Muscle of leg (tissue), 11 donors: ENCODE results near the gene EBF4. TPM values are rescaled to one million over a fixed set of nuclear protein-coding genes. Genes with fewer than 3 reads are reported as not detected.
"Not testable (repeated sequence)": the region's sequence is repeated elsewhere in the genome, so short reads cannot be mapped to it uniquely, and the experiment has no call there.

Experiments used
- DNase-seq: peaks from one replicate; pipeline ENCODE4 v3.0.0; 2013
- H3K27ac ChIP-seq: one replicate; pipeline ENCODE4 v1.5.1; 2013; ENCODE audit warnings: mild to moderate bottlenecking, low read length, control low read depth
- H3K27me3 ChIP-seq: one replicate; pipeline ENCODE4 v1.6.1; 2013; ENCODE audit warnings: low read length; ENCODE audit not compliant: control insufficient read depth, insufficient read depth
- H3K36me3 ChIP-seq: one replicate; pipeline ENCODE4 v1.6.1; 2013; ENCODE audit warnings: low read length; ENCODE audit not compliant: control insufficient read depth, insufficient read depth
- H3K4me1 ChIP-seq: one replicate; pipeline ENCODE4 v1.6.1; 2013; ENCODE audit warnings: low read length; ENCODE audit not compliant: control insufficient read depth, insufficient read depth
- H3K4me3 ChIP-seq: one replicate; pipeline ENCODE4 v1.5.1; 2013; ENCODE audit warnings: low read length, control low read depth
- H3K9me3 ChIP-seq: replicated peaks from 2 replicates; pipeline ENCODE4 v1.6.1; 2013; ENCODE audit warnings: low read depth, low read length; ENCODE audit not compliant: control insufficient read depth
- WGBS: methylation state at CpG from one replicate; pipeline ENCODE4 v1.1.5; 2013; ENCODE audit warnings: missing lambda C conversion rate; ENCODE audit not compliant: insufficient coverage; 5-methylcytosine and 5-hydroxymethylcytosine counted together
- polyA plus RNA-seq, 8 donors: library from polyadenylated mRNA; unstranded; fragments of 120-200 nt; gene quantifications; one replicate each; pipeline versions ENCODE4 v1.2.1 to v1.2.3, GENCODE V29; 2013; ENCODE audit warnings: inconsistent platforms in 1 of 8, low replicate concordance in 1 of 8; ENCODE audit not compliant: insufficient read length in 8 of 8, insufficient read depth in 1 of 8
- total RNA-seq: library from RNA; stranded (reverse); fragments of 120-200 nt; gene quantifications from one replicate; pipeline ENCODE4 v1.2.4, GENCODE V29; 2013

Gene EBF4
- total and polyA plus RNA-seq, 9 donors = 3.2 to 8.9 (median 4.4) TPM

DNA sequence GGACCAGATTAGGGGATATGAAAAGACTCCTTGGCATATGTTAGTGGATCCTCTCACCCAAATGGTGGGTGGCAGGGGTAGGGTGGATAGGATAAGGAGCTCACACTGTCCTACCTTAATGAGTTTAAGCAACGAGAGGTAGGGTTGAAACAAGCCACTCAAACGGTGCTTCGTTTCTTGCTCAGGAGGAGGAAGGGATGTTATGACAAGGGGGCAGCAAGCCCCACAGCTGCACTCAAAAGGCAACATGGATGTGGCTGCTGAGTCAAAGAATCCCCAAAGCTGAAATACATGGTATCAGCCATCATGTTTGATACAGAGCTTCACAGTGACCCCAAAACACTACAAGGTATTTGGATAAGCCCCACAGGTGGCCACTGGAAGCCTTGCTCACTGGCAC is 20.1 kb upstream of the EBF4 start:
- WGBS = no CpG with 5 or more reads among the region's 3 CpGs
- Histone ChIP-seq H3K9me3 (no peaks in the 10 kb centered on the region), H3K4me1 (no peaks in the 10 kb centered on the region), H3K27ac (no peak overlapping the region), H3K36me3 (no peaks in the 10 kb centered on the region), H3K27me3 (peaks cover 15% of the 10 kb centered on the region), H3K4me3 (no peak overlapping the region)
- DNase-seq = no peak

DNA sequence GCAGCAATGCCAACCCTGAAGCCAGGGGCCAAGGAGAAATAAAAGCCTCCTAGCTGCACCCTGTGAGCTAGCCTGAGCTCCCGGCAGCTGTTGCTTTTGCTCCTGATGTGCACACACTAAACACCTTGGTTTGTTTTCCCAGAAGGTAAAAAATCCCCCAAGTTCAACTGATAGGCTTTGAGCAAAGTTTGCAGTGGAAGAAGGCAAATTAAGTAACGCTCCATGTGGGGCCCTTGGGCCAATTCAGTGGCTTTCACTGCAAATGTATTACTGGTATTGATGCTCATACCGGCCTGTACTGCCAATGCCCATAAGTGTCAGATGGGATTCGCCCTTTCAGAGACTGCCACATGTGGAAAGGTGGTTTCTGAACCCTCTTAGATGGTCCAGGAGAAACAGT is 19.1 kb upstream of the EBF4 start:
- peaks cover 13% of the 10 kb centered on the region for H3K27me3 ChIP-seq
- no peak for DNase-seq
- no peaks in the 10 kb centered on the region for H3K36me3 ChIP-seq

DNA sequence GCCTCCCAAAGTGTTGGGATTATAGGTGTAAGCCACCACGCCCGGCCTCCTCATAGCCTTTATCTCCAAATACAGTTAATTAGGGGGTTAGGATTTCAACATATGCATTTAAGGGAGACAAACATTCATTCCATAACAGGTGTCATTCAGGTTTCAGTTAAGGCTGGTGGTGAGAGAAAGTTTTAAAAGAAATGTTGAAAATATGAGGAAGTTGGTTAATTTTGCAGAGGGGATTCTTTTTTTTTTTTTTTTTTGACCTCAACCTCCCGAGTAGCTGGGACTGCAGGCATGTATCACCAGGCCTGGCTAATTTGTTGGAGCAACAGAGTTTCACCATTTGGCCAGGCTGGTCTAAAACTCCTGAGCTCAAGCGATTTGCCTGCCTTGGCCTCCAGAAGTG is 12.5 kb upstream of the EBF4 start:
- H3K27me3 ChIP-seq = peaks cover 5% of the 10 kb centered on the region
- H3K9me3 ChIP-seq = no peaks in the 10 kb centered on the region
- H3K36me3 ChIP-seq = no peaks in the 10 kb centered on the region
- H3K27ac ChIP-seq = no peak overlapping the region
- no peak for DNase-seq
- no peaks in the 10 kb centered on the region for H3K4me1 ChIP-seq
- WGBS = 45% methylated on average over 2 of the region's 4 CpGs
- H3K4me3 ChIP-seq = no peak overlapping the region

More for the DNA sequence above, 19.1 kb upstream of the EBF4 start:
- Histone ChIP-seq H3K4me1 (no peaks in the 10 kb centered on the region), H3K27ac (no peak overlapping the region), H3K4me3 (no peak overlapping the region), H3K9me3 (no peaks in the 10 kb centered on the region)
- 82% methylated on average over 3 of the region's 4 CpGs for WGBS

- not testable (repeated sequence) for H3K9me3 ChIP-seq, H3K4me1 ChIP-seq, H3K4me3 ChIP-seq, H3K36me3 ChIP-seq, H3K27ac ChIP-seq, DNase-seq
- H3K27me3 ChIP-seq = peaks cover 15% of the 10 kb centered on the region
- WGBS = 93% methylated on average over 2 of the region's 3 CpGs
Measured at GRCh38 chr20:2682040-2682439, 10.5 kb upstream of the EBF4 start.

DNA sequence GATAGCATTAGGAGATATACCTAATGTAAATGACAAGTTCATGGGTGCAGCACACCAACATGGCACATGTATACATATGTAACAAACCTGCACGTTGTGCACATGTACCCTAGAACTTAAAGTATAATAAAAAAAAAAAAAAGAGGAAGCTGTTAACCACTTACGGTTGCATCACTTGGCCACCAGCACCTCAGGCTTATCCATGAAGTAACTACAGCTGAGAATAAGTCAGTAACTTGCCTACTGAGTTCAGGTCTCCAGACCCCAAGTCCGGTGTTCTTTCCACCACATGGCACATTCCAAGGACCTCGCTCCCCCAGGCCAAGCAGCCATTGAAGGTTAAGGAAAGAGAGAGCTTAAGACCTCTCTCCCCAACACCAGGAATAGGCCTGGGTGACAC is 7.8 kb upstream of the EBF4 start:
- H3K27ac ChIP-seq, H3K4me3 ChIP-seq, H3K36me3 ChIP-seq, H3K9me3 ChIP-seq, DNase-seq, H3K4me1 ChIP-seq: not testable (repeated sequence)
- peaks cover 38% of the 10 kb centered on the region for H3K27me3 ChIP-seq
- WGBS = no CpG with 5 or more reads among the region's 4 CpGs

- H3K27ac ChIP-seq = no peak overlapping the region
- peaks cover 6% of the 10 kb centered on the region for H3K4me1 ChIP-seq
- H3K27me3 ChIP-seq = peaks cover 59% of the 10 kb centered on the region
- DNase-seq = no peak
- no peaks in the 10 kb centered on the region for H3K36me3 ChIP-seq
- H3K9me3 ChIP-seq = no peaks in the 10 kb centered on the region
- 32% methylated on average over 4 of the region's 6 CpGs for WGBS
- no peak overlapping the region for H3K4me3 ChIP-seq
Measured at GRCh38 chr20:2687514-2687913, 5.1 kb upstream of the EBF4 start.

DNA sequence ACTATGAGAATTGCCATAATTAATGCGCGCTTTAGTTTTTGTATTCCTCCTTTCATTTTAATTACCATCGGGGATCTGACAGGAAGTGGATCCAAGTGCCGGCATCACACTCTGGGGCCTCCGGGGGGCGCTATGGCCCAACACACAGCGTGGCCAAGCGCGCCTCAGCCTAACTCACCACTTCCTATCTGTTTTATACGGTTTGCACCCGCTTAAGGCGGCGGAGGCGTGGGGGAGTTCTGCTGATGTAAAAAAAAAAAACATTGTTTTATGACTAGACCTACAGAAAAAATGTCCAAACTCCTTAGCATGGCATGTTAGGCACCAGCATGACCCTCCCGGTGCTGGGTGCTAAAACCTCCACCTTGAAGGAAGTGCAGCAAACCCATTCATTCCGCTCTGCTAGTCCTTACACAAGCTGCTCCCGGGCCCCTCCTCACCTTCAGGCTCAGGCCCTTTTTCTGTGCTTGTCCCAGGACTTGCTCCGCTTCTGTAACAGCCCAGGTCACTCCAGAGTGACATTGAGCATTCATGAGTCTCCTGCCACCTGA is 4.5 kb upstream of the EBF4 start:
- peaks cover 6% of the 10 kb centered on the region for H3K4me1 ChIP-seq
- no peak overlapping the region for H3K4me3 ChIP-seq
- WGBS = 12% methylated on average over 11 of the region's 18 CpGs
- no peaks in the 10 kb centered on the region for H3K36me3 ChIP-seq
- no peak overlapping the region for H3K27ac ChIP-seq
- peak; percentile 43 for DNase-seq
- H3K9me3 ChIP-seq = no peaks in the 10 kb centered on the region
- H3K27me3 ChIP-seq = peaks cover 59% of the 10 kb centered on the region

- no peak for DNase-seq
- H3K4me1 ChIP-seq = peaks cover 8% of the 10 kb centered on the region
- H3K9me3 ChIP-seq = no peaks in the 10 kb centered on the region
- H3K4me3 ChIP-seq = no peak overlapping the region
- H3K27ac ChIP-seq = no peak overlapping the region
- 67% methylated on average over 2 of the region's 3 CpGs for WGBS
- no peaks in the 10 kb centered on the region for H3K36me3 ChIP-seq
- H3K27me3 ChIP-seq = peaks cover 75% of the 10 kb centered on the region
Measured at GRCh38 chr20:2690213-2690612, 2.4 kb upstream of the EBF4 start.

DNA sequence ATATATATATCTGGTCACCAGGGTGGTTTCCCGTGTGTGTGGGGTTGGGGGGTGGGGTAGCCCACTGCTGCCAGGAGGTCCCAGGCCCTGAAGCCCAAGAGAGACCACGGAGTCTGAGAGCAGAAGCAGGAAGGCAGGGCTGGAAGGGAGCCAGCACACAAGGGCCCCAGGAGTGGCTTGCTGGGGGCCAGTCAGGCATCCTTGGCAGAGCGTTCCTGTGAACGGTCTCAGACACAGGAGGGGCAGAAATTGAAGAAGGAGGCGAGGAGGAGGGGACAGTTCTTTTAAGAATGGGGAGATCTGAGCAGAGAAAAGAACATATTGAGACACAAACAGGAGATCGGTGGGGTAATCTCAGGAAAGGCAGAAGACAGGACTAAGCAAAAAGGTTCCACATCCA is 1.9 kb upstream of the EBF4 start:
- 39% methylated on average over 4 of the region's 6 CpGs for WGBS
- no peak overlapping the region for H3K4me3 ChIP-seq
- peaks cover 8% of the 10 kb centered on the region for H3K4me1 ChIP-seq
- no peaks in the 10 kb centered on the region for H3K9me3 ChIP-seq
- DNase-seq = no peak
- no peaks in the 10 kb centered on the region for H3K36me3 ChIP-seq
- H3K27ac ChIP-seq = no peak overlapping the region
- H3K27me3 ChIP-seq = peaks cover 80% of the 10 kb centered on the region

- H3K4me3 ChIP-seq = no peak overlapping the region
- no peaks in the 10 kb centered on the region for H3K9me3 ChIP-seq
- peaks cover 8% of the 10 kb centered on the region for H3K4me1 ChIP-seq
- DNase-seq = no peak
- no peaks in the 10 kb centered on the region for H3K36me3 ChIP-seq
- peaks cover 81% of the 10 kb centered on the region for H3K27me3 ChIP-seq
- 61% methylated on average over 5 of the region's 8 CpGs for WGBS
- no peak overlapping the region for H3K27ac ChIP-seq
Measured at GRCh38 chr20:2691127-2691526, 1.5 kb upstream of the EBF4 start.

- WGBS = 55% methylated on average over 10 of the region's 10 CpGs
- peaks cover 8% of the 10 kb centered on the region for H3K4me1 ChIP-seq
- H3K9me3 ChIP-seq = no peaks in the 10 kb centered on the region
- no peak for DNase-seq
- H3K36me3 ChIP-seq = no peaks in the 10 kb centered on the region
- no peak overlapping the region for H3K27ac ChIP-seq
- peaks cover 83% of the 10 kb centered on the region for H3K27me3 ChIP-seq
- H3K4me3 ChIP-seq = no peak overlapping the region
Measured at GRCh38 chr20:2691663-2692035, 931 bp upstream of the EBF4 start.
